ENCODE measurements around the gene TRUB2.

TRUB2 gene

GRCh38 chr9:128360826-128361225 lies 38.6 kb upstream of the TRUB2 start:
- no peak overlapping the region for H3K9ac ChIP-seq (ENCODE audit: low read length in 2 of 2)
- H3K9me3 ChIP-seq (ENCODE audit: control insufficient read depth in 2 of 2, low read length in 2 of 2) = no peaks in the 10 kb centered on the region
- H3K27ac ChIP-seq (ENCODE audit: low read length) = no peak overlapping the region
- peaks cover 21% of the 10 kb centered on the region for H3K4me1 ChIP-seq (ENCODE audit: control insufficient read depth, insufficient read depth, low read length)
- no peak overlapping the region for H3K4me3 ChIP-seq (ENCODE audit: low read length in 2 of 2)
- H3K36me3 ChIP-seq (ENCODE audit: control insufficient read depth in 2 of 2, insufficient read depth in 2 of 2, low read length in 2 of 2) = peaks cover 5 to 6% of the 10 kb centered on the region in 2 donors
- no peaks in the 10 kb centered on the region for H3K27me3 ChIP-seq (ENCODE audit: control insufficient read depth in 1 of 2, insufficient read depth in 2 of 2, low read length in 2 of 2)

DNA sequence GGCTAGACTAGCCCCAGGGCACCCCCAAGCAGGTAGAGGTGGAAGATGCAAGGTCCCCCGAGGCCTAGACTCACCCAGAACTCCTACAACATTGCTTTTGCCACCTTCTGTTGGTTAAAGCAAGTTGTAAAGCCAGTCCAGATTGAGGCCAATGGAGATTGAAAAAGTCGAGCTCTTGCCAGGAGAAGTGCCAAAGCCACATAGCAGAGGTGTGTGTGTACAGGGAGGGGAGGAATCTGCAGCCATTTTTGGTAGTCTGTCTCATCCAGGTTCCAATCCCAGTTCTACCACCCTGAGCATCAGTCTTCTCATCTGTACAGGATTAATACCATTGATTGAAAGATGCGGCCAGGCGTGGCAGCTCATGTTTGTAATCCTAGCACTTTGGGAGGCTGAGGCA lies 36.6 kb upstream of the TRUB2 start:
- Histone ChIP-seq H3K27me3 (ENCODE audit: control insufficient read depth in 1 of 2, insufficient read depth in 2 of 2, low read length in 2 of 2) (no peaks in the 10 kb centered on the region), H3K4me3 (ENCODE audit: low read length in 2 of 2) (no peak overlapping the region), H3K36me3 (ENCODE audit: control insufficient read depth in 2 of 2, insufficient read depth in 2 of 2, low read length in 2 of 2) (peaks cover 15 to 16% of the 10 kb centered on the region in 2 donors), H3K9ac (ENCODE audit: low read length in 2 of 2) (no peak overlapping the region), H3K27ac (ENCODE audit: low read length) (no peak overlapping the region), H3K4me1 (ENCODE audit: control insufficient read depth, insufficient read depth, low read length) (peaks cover 12% of the 10 kb centered on the region), H3K9me3 (ENCODE audit: control insufficient read depth in 2 of 2, low read length in 2 of 2) (no peaks in the 10 kb centered on the region)

DNA sequence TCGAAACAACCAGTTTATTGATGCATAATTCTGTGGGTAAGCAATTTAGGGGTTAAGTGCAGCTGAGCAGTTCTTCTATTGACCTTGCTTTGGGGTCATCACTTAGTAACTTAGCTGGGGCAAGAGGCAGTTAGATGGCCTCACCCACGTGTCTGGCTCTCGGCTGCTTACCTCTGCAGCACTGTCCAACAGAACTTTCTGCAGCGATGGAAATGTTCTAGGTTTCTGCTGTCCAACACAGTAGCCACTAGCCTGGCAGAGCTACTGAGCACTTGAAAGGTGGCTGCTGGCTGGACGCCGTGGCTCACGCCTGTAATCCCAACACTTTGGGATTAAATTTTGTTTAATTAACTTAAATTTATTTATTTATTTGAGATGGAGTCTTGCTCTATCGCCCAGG lies 35.8 kb upstream of the TRUB2 start:
- no peaks in the 10 kb centered on the region for H3K27me3 ChIP-seq (ENCODE audit: control insufficient read depth in 1 of 2, insufficient read depth in 2 of 2, low read length in 2 of 2)
- peaks cover 12% of the 10 kb centered on the region for H3K4me1 ChIP-seq (ENCODE audit: control insufficient read depth, insufficient read depth, low read length)
- no peak overlapping the region for H3K27ac ChIP-seq (ENCODE audit: low read length)
- H3K9me3 ChIP-seq (ENCODE audit: control insufficient read depth in 2 of 2, low read length in 2 of 2) = no peaks in the 10 kb centered on the region
- H3K4me3 ChIP-seq (ENCODE audit: low read length in 2 of 2) = no peak overlapping the region
- no peak overlapping the region for H3K9ac ChIP-seq (ENCODE audit: low read length in 2 of 2)
- H3K36me3 ChIP-seq (ENCODE audit: control insufficient read depth in 2 of 2, insufficient read depth in 2 of 2, low read length in 2 of 2) = peaks cover 17 to 20% of the 10 kb centered on the region in 2 donors

- no peak overlapping the region for H3K9ac ChIP-seq (ENCODE audit: low read length in 2 of 2)
- peaks cover 21 to 26% of the 10 kb centered on the region in 2 donors for H3K36me3 ChIP-seq (ENCODE audit: control insufficient read depth in 2 of 2, insufficient read depth in 2 of 2, low read length in 2 of 2)
Observed at GRCh38 chr9:128355451-128355850, 33.2 kb upstream of the TRUB2 start.

DNA sequence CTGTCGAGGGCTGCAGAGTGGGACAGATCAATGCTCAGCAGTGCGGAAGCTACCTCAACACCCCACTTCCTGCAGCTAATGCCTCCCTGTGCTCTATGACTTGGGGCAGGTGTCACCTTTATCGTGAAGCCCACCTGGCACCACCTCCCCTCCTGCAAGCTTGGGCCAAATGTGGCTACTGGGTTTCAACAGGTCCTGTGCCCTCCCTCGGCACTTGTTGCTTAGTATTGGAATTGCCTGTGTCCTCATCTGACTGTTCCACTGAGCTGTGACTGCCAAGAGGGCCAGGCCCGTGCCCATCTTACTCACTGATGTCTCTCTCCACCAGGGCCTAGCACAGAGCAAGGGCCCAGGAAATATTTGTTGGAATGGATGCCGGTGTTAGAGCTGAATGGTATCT lies 27.5 kb upstream of the TRUB2 start:
- Histone ChIP-seq H3K9ac (ENCODE audit: low read length in 2 of 2) (no peak overlapping the region), H3K36me3 (ENCODE audit: control insufficient read depth in 2 of 2, insufficient read depth in 2 of 2, low read length in 2 of 2) (peaks cover 37 to 45% of the 10 kb centered on the region in 2 donors), H3K27me3 (ENCODE audit: control insufficient read depth in 1 of 2, insufficient read depth in 2 of 2, low read length in 2 of 2) (no peaks in the 10 kb centered on the region), H3K27ac (ENCODE audit: low read length) (no peak overlapping the region), H3K4me3 (ENCODE audit: low read length in 2 of 2) (no peak overlapping the region), H3K4me1 (ENCODE audit: control insufficient read depth, insufficient read depth, low read length) (no peaks in the 10 kb centered on the region), H3K9me3 (ENCODE audit: control insufficient read depth in 2 of 2, low read length in 2 of 2) (no peaks in the 10 kb centered on the region)

More at GRCh38 chr9:128355451-128355850, 33.2 kb upstream of the TRUB2 start:
- Histone ChIP-seq H3K4me1 (ENCODE audit: control insufficient read depth, insufficient read depth, low read length) (no peaks in the 10 kb centered on the region), H3K27me3 (ENCODE audit: control insufficient read depth in 1 of 2, insufficient read depth in 2 of 2, low read length in 2 of 2) (no peaks in the 10 kb centered on the region), H3K27ac (ENCODE audit: low read length) (no peak overlapping the region), H3K4me3 (ENCODE audit: low read length in 2 of 2) (no peak overlapping the region), H3K9me3 (ENCODE audit: control insufficient read depth in 2 of 2, low read length in 2 of 2) (no peaks in the 10 kb centered on the region)

DNA sequence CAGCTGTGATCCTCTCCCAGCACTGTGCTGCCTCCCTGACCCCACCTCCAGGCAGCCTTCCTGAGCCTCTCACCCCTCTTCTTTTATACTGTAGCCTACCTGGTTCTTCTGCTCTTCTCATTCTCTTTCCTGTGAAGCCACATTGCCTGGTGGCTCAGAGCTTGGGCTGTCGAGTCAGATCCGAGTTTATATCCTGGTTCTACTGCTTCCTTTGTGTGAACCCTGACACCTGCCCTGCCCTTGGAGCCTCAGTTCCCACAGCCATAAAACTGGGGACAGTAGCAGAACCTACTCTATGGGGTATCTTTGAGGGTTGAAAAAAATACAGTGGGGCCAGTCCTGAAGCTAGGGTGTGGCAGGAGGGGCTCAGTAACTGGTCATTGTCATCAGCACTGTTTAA lies 26.9 kb upstream of the TRUB2 start:
- Histone ChIP-seq H3K36me3 (ENCODE audit: control insufficient read depth in 2 of 2, insufficient read depth in 2 of 2, low read length in 2 of 2) (peaks cover 35 to 49% of the 10 kb centered on the region in 2 donors), H3K27me3 (ENCODE audit: control insufficient read depth in 1 of 2, insufficient read depth in 2 of 2, low read length in 2 of 2) (no peaks in the 10 kb centered on the region), H3K4me1 (ENCODE audit: control insufficient read depth, insufficient read depth, low read length) (no peaks in the 10 kb centered on the region), H3K9me3 (ENCODE audit: control insufficient read depth in 2 of 2, low read length in 2 of 2) (no peaks in the 10 kb centered on the region), H3K27ac (ENCODE audit: low read length) (no peak overlapping the region), H3K4me3 (ENCODE audit: low read length in 2 of 2) (no peak overlapping the region), H3K9ac (ENCODE audit: low read length in 2 of 2) (no peak overlapping the region)

DNA sequence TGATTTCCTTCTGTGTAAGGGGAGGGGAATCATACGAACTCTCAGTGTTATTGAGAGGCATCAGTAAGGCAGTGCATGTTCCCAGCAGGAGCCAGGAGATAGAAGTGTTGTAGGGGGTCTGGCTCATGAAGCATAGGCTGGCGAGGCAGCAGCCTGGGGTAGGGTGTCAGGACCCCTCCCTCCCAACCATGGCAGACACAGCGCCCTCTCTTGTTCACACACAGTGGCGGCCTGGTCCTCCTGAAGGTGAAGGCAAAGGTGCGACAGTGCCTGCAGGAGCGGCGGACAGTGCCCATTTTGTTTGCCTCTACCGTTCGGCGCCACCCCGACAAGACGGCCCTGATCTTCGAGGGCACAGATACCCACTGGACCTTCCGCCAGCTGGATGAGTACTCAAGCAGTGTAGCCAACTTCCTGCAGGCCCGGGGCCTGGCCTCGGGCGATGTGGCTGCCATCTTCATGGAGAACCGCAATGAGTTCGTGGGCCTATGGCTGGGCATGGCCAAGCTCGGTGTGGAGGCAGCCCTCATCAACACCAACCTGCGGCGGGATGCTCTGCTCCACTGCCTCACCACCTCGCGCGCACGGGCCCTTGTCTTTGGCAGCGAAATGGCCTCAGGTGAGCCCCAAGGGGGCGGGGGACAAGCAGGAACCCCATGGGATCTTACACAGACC lies 22.8 kb upstream of the TRUB2 start:
- Histone ChIP-seq H3K4me1 (ENCODE audit: control insufficient read depth, insufficient read depth, low read length) (peaks cover 14% of the 10 kb centered on the region), H3K9me3 (ENCODE audit: control insufficient read depth in 2 of 2, low read length in 2 of 2) (no peaks in the 10 kb centered on the region), H3K4me3 (ENCODE audit: low read length in 2 of 2) (no peak overlapping the region), H3K27ac (ENCODE audit: low read length) (no peak overlapping the region), H3K36me3 (ENCODE audit: control insufficient read depth in 2 of 2, insufficient read depth in 2 of 2, low read length in 2 of 2) (peaks cover 27 to 50% of the 10 kb centered on the region in 2 donors), H3K27me3 (ENCODE audit: control insufficient read depth in 1 of 2, insufficient read depth in 2 of 2, low read length in 2 of 2) (no peaks in the 10 kb centered on the region), H3K9ac (ENCODE audit: low read length in 2 of 2) (no peak overlapping the region)

DNA sequence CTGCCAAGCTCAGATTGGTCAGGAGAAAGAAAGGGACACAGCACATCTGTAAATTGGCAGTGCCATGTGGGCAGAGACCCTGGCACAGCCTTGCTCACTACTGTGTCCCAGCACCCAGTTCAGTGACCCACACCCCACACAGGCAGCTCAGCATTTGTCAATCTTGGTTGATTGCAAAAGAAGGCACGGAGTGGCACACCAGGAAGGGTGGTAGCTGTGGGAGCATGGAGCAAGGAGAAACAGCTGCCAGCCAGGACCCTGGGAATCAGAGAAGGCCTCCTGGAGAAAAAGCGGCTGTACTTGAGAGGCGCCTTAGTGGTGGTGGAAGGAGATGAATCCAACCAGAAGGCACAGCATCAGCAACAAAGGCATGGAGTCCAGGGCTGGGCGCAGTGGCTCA lies 21.6 kb upstream of the TRUB2 start:
- Histone ChIP-seq H3K36me3 (ENCODE audit: control insufficient read depth in 2 of 2, insufficient read depth in 2 of 2, low read length in 2 of 2) (peaks cover 24 to 39% of the 10 kb centered on the region in 2 donors), H3K4me1 (ENCODE audit: control insufficient read depth, insufficient read depth, low read length) (peaks cover 17% of the 10 kb centered on the region), H3K9ac (ENCODE audit: low read length in 2 of 2) (no peak overlapping the region), H3K9me3 (ENCODE audit: control insufficient read depth in 2 of 2, low read length in 2 of 2) (no peaks in the 10 kb centered on the region), H3K27ac (ENCODE audit: low read length) (no peak overlapping the region), H3K27me3 (ENCODE audit: control insufficient read depth in 1 of 2, insufficient read depth in 2 of 2, low read length in 2 of 2) (no peaks in the 10 kb centered on the region), H3K4me3 (ENCODE audit: low read length in 2 of 2) (no peak overlapping the region)

- peaks cover 21 to 33% of the 10 kb centered on the region in 2 donors for H3K36me3 ChIP-seq (ENCODE audit: control insufficient read depth in 2 of 2, insufficient read depth in 2 of 2, low read length in 2 of 2)
- no peak overlapping the region for H3K27ac ChIP-seq (ENCODE audit: low read length)
- no peaks in the 10 kb centered on the region for H3K9me3 ChIP-seq (ENCODE audit: control insufficient read depth in 2 of 2, low read length in 2 of 2)
- no peaks in the 10 kb centered on the region for H3K27me3 ChIP-seq (ENCODE audit: control insufficient read depth in 1 of 2, insufficient read depth in 2 of 2, low read length in 2 of 2)
- H3K4me1 ChIP-seq (ENCODE audit: control insufficient read depth, insufficient read depth, low read length) = peaks cover 17% of the 10 kb centered on the region
- no peak overlapping the region for H3K9ac ChIP-seq (ENCODE audit: low read length in 2 of 2)
- no peak overlapping the region for H3K4me3 ChIP-seq (ENCODE audit: low read length in 2 of 2)
Observed at GRCh38 chr9:128342971-128343680, 20.9 kb upstream of the TRUB2 start.

DNA sequence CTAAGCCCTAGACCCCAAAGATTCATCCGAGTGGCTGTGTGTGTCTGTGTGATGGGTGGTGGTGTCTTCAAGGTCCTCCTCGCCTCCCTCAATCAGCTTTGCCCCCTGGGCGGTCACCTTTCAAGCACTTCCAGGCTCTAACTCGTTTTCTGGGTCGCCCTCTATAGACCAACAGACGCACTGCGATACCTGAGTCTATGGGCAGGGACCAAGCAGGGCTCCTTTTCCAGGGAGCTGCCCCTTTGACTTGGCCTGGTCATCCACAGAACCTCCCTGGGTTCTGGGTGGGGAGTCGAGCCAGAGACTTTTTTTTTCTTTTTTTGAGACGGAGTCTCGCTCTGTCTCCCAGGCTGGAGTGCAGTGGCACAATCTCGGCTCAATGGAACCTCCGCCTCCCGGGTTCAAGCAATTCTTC lies 19.2 kb upstream of the TRUB2 start:
- Histone ChIP-seq H3K4me1 (ENCODE audit: control insufficient read depth, insufficient read depth, low read length) (peaks cover 17% of the 10 kb centered on the region), H3K9me3 (ENCODE audit: control insufficient read depth in 2 of 2, low read length in 2 of 2) (no peaks in the 10 kb centered on the region), H3K36me3 (ENCODE audit: control insufficient read depth in 2 of 2, insufficient read depth in 2 of 2, low read length in 2 of 2) (peaks cover 10 to 25% of the 10 kb centered on the region in 2 donors), H3K27ac (ENCODE audit: low read length) (no peak overlapping the region), H3K4me3 (ENCODE audit: low read length in 2 of 2) (peak overlapping the region; percentile 48 to 83), H3K9ac (ENCODE audit: low read length in 2 of 2) (peak overlapping the region in 1 of 2 donors; percentile 69), H3K27me3 (ENCODE audit: control insufficient read depth in 1 of 2, insufficient read depth in 2 of 2, low read length in 2 of 2) (no peaks in the 10 kb centered on the region)
